C1 segment of cervical spinal cord (tissue), 14 donors: Measurements from ENCODE around the gene CDK17.
A peak's percentile ranks its signal among the peaks of the same experiment; 100 is the strongest.
"Not testable (repeated sequence)": the region's sequence is repeated elsewhere in the genome, so short reads cannot be mapped to it uniquely, and the experiment has no call there.

ENCODE experiments used
- DNase-seq, 14 donors: peaks; one replicate each; lab custom pipeline; 2025; lab: John Stamatoyannopoulos, UW

Gene CDK17

GRCh38 chr12:96419576-96420276 is 19.5 kb upstream of the CDK17 start:
- no peak for DNase-seq

GRCh38 chr12:96417688-96418087 is 17.4 kb upstream of the CDK17 start:
- DNase-seq: not testable (repeated sequence)

DNA sequence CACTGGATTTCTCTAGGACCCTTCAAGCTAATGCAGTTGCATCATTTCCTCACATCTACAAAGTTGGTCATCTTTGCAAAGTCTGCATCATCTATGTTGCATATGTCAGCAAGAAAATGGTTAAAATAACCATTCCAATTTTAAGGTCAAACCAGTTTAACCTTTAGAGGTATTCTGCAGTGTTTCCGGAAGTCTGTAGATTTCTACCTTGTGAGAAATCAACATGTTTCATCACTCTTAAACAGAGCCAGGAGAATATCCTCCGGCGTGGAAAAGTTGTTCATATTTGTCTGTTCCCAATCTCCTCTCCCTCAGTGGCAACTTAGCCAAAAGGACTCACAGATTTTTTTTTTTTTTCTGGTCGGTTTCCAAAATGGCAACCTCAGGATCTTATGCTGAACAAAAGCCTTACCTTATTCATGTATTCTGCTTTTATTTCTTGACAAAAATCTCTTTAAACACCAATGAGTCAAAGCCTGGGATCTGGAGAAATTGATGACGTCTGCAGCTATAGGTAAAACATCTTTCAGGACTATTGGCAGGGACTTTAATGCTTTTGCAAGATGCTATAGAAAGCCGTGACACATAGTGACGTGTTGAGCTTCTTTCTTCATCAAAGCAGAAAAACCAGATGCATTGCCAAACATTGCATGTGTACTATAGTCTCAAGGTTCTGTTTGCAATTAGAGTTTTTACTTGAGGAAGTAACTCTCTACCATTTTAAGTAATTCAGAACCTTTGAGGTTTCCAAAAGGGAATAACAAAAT is 16.0 kb upstream of the CDK17 start:
- no peak for DNase-seq

- DNase-seq: no peak
These were observed 14.4 kb upstream of the CDK17 start for GRCh38 chr12:96414637-96415036.

DNA sequence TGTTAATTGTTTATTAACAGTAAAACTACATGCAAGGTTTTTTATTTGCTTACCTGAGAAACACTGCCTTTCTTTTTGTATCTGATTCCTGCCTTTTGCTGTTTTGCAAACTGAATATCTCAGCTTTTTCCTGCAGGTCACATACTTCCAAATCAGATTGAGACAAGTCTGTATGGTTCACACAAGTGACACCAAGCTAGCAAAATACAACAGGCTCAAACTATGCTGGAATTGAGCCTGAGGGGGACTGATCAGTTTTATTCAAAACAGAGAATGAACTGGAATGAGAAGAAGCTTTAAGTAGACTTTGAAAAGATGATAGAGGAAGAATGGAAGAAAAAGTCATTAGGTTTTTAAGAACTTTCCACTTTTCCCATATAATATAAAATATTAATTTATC is 12.2 kb upstream of the CDK17 start:
- DNase-seq: no peak

GRCh38 chr12:96409731-96410130 is 9.5 kb upstream of the CDK17 start:
- DNase-seq: no peak

GRCh38 chr12:96408993-96409392 is 8.8 kb upstream of the CDK17 start:
- DNase-seq: no peak

GRCh38 chr12:96407429-96408097 is 7.3 kb upstream of the CDK17 start:
- not testable (repeated sequence) for DNase-seq

- DNase-seq: no peak
These were observed 4.5 kb upstream of the CDK17 start for GRCh38 chr12:96404696-96405095.

DNA sequence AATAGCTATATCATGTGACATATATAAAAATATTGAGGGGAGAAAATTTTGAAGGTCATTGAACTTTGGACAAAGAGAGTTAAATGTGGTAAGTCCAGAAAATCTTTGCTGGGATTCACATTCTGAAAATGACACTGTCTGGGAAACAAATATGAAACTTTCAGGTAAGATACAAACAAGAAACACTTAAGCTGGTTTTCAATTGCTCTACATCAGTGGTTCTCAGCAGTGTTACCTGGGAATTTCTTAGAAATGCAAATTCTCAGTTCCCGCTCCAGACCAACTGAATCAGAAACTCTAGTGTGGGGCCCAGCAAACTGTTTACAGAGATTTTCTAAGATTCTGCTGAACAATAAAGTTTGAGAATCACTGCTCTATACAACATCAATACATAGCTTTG is 3.6 kb upstream of the CDK17 start:
- no peak for DNase-seq

DNA sequence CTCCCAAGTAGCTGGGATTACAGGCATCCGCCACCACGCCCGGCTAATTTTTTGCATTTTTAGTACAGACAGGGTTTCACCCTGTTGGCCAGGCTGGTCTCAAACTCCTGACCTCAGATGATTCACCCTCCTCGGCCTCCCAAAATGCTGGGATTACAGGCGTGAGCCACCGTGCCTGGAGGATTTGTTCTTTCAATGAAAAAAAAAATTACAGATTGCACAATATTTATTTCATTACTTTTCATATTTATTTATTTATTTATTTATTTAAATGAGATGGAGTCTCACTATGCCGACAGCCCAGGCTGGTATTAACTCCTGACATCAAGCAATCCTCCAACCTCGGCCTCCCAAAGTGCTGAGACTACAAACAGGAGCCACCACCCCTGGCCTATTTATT is 2.3 kb upstream of the CDK17 start:
- DNase-seq: not testable (repeated sequence)

DNA sequence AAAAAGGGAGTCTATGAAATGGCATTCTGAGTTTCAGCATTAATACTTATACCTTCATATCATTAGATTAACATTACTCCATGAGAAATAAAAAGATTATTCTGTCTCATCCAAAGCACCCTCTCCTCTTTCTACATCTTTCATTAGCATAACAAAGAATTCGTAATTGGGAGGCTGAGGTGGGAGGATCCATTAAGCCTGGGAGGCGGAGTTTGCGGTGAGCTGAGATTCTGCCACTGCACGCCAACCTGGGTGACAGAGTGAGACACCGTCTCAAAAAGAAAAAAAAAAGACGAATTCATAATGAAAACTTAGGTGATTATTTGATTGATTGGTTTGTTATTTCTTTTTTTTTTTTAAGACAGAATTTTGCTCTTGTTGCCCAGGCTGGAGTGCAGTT is 1.8 kb upstream of the CDK17 start:
- DNase-seq: no peak

DNA sequence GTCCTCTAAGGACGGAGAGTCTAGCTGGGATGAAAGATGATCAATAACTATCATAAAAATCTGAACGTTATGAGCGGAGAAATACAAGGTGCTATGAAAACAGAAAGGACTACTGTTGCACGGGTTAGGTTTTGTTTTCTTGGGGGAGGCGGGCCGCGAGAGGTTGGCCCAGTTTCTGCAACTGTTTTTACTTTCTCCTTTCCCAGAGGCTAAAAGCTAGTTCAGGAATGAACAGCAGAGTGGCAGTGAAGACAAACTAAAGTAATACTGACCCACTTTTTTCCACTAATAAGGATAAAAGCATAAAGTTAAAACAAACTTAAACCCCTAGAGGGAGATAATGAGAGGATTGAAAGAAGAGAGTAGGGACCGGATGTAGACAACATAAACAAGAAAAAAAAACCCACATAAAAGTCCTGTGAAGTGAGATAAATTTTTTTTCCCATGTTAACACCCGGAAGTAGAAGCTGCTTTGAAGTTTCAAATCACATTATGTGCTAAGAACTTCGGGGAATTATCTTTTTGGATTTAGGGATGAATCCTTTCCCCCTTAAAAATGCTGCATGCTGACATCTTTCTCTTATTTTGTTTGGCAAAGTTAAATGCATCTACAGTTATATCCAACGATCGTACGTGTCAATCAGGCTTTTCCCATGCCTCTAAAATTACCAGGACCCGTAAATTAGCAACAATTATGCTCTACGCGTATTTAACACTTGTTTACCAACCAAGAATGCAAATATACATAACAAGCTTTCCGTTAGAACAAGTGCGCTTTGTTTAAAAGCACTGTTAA is 1.0 kb upstream of the CDK17 start:
- peak in 10 of 14 donors; percentile 11 to 61 (median 44) for DNase-seq

DNA sequence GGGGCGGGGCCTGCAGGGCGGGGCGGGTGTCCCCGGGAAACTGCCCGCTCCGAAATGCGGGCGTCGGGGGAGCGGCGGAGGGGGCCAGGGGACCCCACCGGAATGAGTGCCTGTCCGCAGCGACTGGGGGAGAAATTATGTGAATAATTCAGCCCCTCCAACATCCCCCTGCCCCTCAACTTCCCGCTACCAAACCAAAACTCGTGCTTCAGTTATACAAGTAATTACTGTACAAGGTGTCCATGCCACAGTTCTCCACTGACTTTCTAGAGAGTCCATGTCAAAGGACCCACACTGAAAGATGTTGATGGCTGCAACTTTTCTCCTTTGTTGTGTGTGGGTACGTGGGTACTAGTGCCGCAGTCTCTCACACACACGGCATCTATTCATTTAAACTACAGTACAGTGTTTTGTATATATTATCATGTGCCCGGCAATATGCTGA is 414 bp upstream of the CDK17 start:
- peak in 4 of 14 donors; percentile 55 to 90 (median 78) for DNase-seq

DNA sequence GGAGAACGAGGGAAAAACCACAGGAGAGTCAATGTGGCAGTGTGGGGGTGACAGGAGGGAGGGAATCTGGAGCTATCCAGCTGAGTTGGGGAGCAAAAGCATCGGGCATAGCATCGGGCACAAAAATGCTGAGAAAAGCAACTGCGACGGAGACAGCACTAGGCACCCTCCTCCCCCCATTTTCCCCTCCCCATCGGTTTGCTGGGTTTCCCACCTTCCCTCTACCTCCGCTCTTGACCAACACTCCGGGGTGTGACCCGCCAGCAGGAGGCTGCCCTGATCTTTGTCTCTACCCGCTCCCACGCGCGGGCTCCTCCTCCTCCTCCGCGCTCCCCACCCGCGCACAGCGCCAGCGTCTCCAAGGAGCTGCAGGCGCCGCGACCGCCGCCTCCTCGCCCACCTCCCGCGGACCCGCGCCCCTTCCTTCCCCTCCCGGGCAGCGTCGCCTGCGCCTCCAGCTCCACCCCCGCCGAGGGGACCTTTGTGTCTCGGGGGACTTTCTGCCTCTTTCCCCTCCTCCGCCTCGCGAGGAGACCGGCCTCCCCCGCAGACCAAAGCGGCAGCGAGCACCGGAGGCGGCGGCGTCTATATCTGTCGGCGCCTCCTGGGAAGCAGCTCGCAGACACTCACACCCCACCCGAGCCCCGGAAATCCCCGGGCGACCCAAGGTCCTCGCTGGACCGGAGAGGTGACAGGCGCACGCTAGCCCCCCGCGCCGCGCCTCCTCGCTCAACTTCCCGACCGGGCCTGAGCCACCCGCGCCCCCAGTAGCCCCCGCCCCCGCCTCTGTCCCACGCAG is 920 bp downstream of the CDK17 start:
- peak in 13 of 14 donors; percentile 15 to 83 (median 72) for DNase-seq

GRCh38 chr12:96398424-96399119 is 1.7 kb downstream of the CDK17 start:
- DNase-seq: peak in 8 of 14 donors; percentile 38 to 83 (median 46)

DNA sequence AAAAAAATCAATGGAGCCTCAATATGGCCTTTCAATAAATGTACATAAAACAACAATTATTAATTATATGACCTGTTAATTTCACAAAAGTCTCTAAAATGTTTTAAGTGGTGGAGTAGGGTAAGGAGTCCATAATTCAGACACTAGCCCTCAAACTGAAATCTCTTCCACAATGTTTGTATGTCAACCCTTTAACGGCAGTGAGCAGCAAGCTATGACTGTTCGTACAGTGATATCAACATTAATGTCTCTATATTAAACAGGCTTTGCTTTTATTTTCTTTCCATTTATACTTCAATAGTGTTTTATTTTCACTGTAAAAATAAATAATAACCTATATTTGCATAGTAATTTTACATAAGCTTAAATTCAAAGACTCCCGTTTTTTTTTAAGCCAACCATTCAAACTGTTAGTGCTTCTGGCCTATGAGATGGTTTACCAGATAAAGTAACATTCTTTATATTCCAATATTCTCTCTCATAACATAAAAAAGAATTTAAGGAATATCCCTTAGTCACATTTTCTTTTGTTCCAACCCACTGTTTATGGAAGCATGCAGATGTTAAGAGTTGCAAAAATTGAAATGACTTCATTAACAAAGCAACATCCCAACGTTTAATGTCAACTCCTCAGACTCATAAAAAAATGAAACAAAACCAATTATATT is 2.3 kb downstream of the CDK17 start:
- DNase-seq: peak in 1 of 14 donors; percentile 33

DNA sequence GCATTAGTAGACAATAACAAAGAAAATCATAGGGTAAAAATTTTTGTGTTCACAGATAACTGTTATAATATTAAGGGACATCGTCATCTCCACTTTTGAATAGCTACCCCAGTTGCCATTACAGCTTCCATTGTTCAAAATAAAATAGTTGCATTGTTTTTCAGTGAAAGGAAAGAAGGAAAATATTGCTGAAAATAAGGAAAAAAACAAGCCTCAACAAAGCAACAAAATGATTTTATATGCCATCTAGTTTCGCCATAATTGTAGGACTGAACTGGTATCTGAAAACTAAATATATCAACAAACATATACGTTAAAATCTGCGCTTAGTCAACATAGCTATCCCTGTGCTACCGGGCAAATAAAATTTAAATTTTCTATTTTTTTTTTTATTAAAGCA is 3.3 kb downstream of the CDK17 start:
- DNase-seq: no peak

DNA sequence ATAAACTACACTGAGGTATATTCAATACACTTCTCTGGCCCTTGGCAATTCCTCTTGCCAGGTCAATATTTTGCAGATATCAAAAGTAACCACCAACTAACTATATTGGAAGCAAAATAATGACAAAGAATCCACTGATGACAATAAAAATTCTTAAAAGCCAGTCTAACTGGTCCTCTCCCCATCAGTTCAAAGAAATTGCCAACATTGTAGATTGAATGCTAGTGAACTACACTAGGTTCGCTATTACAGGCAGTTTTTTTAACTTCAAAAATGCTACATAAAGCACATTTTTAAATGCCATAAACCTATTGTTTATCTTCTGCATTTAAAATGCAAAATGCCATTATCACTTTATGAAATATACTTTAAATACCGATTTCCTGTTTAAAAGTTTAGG is 4.0 kb downstream of the CDK17 start:
- no peak for DNase-seq

- DNase-seq: no peak
These were observed 5.0 kb downstream of the CDK17 start for GRCh38 chr12:96395236-96395635.
